BLaER1 (cell line): Measurements from ENCODE around the gene PIGQ.
A peak's percentile ranks its signal among the peaks of the same experiment; 100 is the strongest.

Experiments
- H3K27ac ChIP-seq: shearing (Covaris generic); formaldehyde crosslinking; 2 replicates; pipeline ENCODE4 v1.8.1; 2022
- H3K27me3 ChIP-seq: shearing (Covaris generic); formaldehyde crosslinking; 2 replicates; pipeline ENCODE4 v1.8.1; 2022
- H3K36me3 ChIP-seq: shearing (Covaris generic); formaldehyde crosslinking; 2 replicates; pipeline ENCODE4 v1.8.1; 2022
- H3K4me1 ChIP-seq: shearing (Covaris generic); formaldehyde crosslinking; 2 replicates; pipeline ENCODE4 v1.8.1; 2022
- H3K4me2 ChIP-seq: shearing (Covaris generic); formaldehyde crosslinking; 2 replicates; pipeline ENCODE4 v1.8.1; 2022
- H3K4me3 ChIP-seq: shearing (Covaris generic); formaldehyde crosslinking; 2 replicates; pipeline ENCODE4 v1.8.1; 2022
- H3K9ac ChIP-seq: shearing (Covaris generic); formaldehyde crosslinking; 2 replicates; pipeline ENCODE4 v1.8.1; 2022
- H3K9me3 ChIP-seq: shearing (Covaris generic); formaldehyde crosslinking; 2 replicates; pipeline ENCODE4 v1.8.1; 2022
- H4K20me1 ChIP-seq: shearing (Covaris generic); formaldehyde crosslinking; 2 replicates; pipeline ENCODE4 v1.8.1; 2022
- Cebpa-rat ChIP-seq: shearing (Covaris generic); IDR thresholded peaks from 2 replicates; pipeline ENCODE4 v1.8.1; 2022

PIGQ gene

DNA sequence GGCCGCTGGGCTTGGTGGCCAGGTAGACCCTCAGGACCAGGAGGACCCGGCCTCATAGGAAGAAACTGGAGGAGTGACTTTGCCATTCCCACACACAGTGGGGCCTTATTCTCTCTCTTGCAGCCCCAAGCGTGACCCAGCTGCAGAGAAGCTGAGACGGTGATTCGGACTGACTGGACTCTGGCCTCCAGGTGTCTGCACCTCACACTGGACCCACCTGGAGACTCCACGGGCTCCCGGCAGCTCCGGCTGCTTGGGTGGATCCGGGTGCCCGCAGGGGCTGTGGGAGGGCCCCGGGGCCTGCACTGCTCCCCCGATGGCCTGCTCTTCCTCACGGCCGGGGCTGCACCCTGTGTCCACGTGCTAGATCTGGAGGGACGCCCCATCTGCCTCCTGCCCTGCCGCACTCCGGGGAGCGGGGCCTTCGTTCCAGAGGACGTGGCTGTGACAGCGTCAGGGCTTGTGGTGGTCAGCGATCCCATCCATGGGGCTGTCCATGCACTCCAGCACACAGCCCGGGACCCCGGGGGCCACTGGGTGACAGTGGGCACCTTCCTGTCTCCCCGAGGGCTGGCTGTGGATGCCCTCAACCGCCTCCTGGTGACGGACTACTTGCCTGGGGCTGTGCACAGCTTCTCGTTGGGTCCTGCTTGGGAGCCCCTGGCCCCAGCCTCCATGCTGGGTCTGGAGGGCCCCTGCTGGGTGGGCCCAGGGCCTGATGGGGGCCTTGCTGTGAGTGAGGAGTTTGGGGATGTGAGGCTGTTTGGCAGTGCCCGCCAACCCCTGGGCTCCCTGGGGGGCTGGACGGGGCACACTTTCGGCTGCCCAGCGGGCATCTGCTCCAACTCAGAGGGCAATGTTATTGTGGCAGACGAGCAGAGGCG lies 2.2 kb upstream of the PIGQ start:
- H3K9ac ChIP-seq, result peak overlapping the region; percentile 87
- H3K36me3 ChIP-seq, result peaks cover 10% of the 10 kb centered on the region; the same call in 1 of the 2 replicates
- H4K20me1 ChIP-seq, result peaks cover 22% of the 10 kb centered on the region
- H3K27ac ChIP-seq, result peak overlapping the region; percentile 91
- H3K9me3 ChIP-seq, result no peaks in the 10 kb centered on the region
- peak overlapping the region; percentile 64 for H3K4me3 ChIP-seq
- no peak for TF ChIP-seq Cebpa-rat
- peak overlapping the region; percentile 99 for H3K4me2 ChIP-seq
- H3K27me3 ChIP-seq, result peaks cover 9% of the 10 kb centered on the region
- H3K4me1 ChIP-seq, result peaks cover 81% of the 10 kb centered on the region

DNA sequence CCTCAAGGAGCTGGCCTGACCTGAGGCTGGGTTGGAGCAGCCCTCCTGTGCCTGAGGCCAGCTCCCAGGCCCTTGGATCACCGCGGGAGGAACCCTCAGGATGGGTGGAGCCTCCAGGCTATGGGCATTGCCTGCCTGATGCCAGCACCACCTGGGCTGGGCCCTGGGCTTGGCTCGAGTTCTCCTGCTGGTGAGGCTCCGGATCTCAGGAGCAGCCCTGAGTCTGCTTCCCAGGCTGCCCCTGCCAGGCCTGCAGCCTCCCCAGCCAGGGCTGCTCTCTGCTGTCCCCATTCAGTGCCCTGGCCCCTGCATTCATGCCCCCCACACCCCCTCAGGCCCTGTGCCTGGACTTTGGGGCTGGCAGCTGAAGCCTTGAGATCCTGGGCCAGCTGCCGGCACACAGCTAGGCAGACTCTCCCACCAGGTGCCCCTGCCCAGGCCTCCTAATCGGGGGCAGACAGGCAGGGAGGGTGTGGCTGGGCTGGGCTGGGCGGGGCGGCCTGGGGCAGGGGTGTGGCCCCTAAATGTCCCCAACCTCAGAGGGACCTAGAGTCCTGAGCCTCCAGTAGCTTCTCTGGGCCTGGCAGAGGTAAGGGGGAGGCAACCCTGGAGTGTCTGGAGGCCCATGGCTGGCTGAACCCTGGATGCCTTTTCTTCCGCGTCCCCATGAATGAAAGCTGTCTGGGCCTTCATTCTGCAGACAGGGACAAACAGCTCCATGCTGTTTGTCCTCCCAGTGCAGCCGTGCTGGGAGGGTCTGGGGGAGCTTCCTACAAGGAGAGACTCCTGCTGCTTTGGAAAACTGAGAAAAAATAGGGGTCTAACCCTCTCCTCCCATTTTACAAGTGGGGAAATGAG lies 1.1 kb upstream of the PIGQ start:
- TF ChIP-seq Cebpa-rat, result no peak
- peaks cover 82% of the 10 kb centered on the region for H3K4me1 ChIP-seq
- no peaks in the 10 kb centered on the region for H3K9me3 ChIP-seq
- H3K27me3 ChIP-seq, result peaks cover under 1% of the 10 kb centered on the region; the same call in 1 of the 2 replicates
- H3K9ac ChIP-seq, result peak overlapping the region; percentile 87
- peak overlapping the region; percentile 99 for H3K4me2 ChIP-seq
- peaks cover 19% of the 10 kb centered on the region; the same call in 1 of the 2 replicates for H3K36me3 ChIP-seq
- peaks cover 29% of the 10 kb centered on the region for H4K20me1 ChIP-seq
- peak overlapping the region; percentile 99 for H3K4me3 ChIP-seq
- peak overlapping the region; percentile 91 for H3K27ac ChIP-seq

GRCh38 chr16:572865-573650 lies 3.3 kb downstream of the PIGQ start:
- Histone ChIP-seq H3K4me1 (peaks cover 78% of the 10 kb centered on the region), H3K36me3 (peaks cover 46% of the 10 kb centered on the region), H3K4me3 (no peak overlapping the region), H3K4me2 (no peak overlapping the region), H3K9ac (no peak overlapping the region), H3K27ac (peak overlapping the region; percentile 22; the same call in 1 of the 2 replicates), H3K27me3 (no peaks in the 10 kb centered on the region), H3K9me3 (no peaks in the 10 kb centered on the region), H4K20me1 (peaks cover 61% of the 10 kb centered on the region)
- no peak for TF ChIP-seq Cebpa-rat

GRCh38 chr16:574021-574760 lies 4.4 kb downstream of the PIGQ start:
- peaks cover 77% of the 10 kb centered on the region for H3K4me1 ChIP-seq
- peaks cover 61% of the 10 kb centered on the region for H4K20me1 ChIP-seq
- 0 out of 2 replicates have a peak overlapping the region, but pooled peaks have one; percentile 84 for H3K4me2 ChIP-seq
- peak overlapping the region; percentile 84; the same call in 1 of the 2 replicates for H3K27ac ChIP-seq
- H3K36me3 ChIP-seq, result peaks cover 46% of the 10 kb centered on the region
- H3K4me3 ChIP-seq, result no peak overlapping the region
- TF ChIP-seq Cebpa-rat, result no peak
- H3K9ac ChIP-seq, result peak overlapping the region; percentile 76; the same call in 1 of the 2 replicates
- no peaks in the 10 kb centered on the region for H3K9me3 ChIP-seq
- no peaks in the 10 kb centered on the region for H3K27me3 ChIP-seq

- Histone ChIP-seq H3K27ac (peak overlapping the region; percentile 84), H3K9ac (peak overlapping the region; percentile 76)
Observed at GRCh38 chr16:575354-576196, 5.8 kb downstream of the PIGQ start.

DNA sequence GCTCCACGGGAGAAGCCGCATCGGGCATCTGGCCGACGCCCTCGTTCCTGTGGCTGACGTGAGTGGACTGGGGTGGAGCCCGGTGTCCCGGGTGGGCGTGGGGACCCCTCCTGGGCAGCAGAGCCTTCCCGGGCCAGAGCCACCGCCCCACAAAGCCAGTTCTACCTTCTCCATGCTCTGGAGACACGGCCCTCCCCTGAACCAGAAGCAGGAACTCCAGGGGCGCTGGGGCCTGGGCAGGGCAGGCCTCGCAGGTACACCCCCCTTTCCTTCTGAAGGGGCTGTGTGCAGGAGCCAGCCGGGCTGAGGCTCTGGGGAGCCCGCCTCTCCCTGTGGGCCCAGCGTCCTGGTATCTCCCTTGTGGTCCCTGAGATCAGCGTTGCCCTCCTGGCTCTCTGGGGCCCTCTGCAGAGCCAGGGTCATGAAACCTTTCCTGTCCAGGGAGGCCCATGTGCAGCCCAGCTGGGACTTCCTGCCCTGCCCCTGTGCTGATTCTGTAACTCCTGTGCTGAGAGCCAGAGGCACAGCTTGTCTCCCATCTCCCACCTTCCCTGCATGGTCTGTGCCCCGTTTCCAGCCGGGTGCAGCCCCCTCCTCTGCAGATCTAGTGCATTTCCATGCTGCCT lies 6.5 kb downstream of the PIGQ start:
- Histone ChIP-seq H3K9ac (peak overlapping the region; percentile 76), H3K4me3 (peak overlapping the region; percentile 20; the same call in 1 of the 2 replicates), H3K36me3 (peaks cover 49% of the 10 kb centered on the region), H3K27me3 (no peaks in the 10 kb centered on the region), H3K4me2 (peak overlapping the region; percentile 84), H3K4me1 (peaks cover 77% of the 10 kb centered on the region), H3K9me3 (no peaks in the 10 kb centered on the region), H3K27ac (peak overlapping the region; percentile 84), H4K20me1 (peaks cover 50% of the 10 kb centered on the region)
- TF ChIP-seq Cebpa-rat, result no peak

More at GRCh38 chr16:575354-576196, 5.8 kb downstream of the PIGQ start:
- peaks cover 85% of the 10 kb centered on the region for H3K4me1 ChIP-seq
- H3K4me3 ChIP-seq, result peak overlapping the region; percentile 20; the same call in 1 of the 2 replicates
- peaks cover 54% of the 10 kb centered on the region for H4K20me1 ChIP-seq
- no peak for TF ChIP-seq Cebpa-rat
- peaks cover 46% of the 10 kb centered on the region for H3K36me3 ChIP-seq
- no peaks in the 10 kb centered on the region for H3K9me3 ChIP-seq
- peak overlapping the region; percentile 84 for H3K4me2 ChIP-seq
- H3K27me3 ChIP-seq, result no peaks in the 10 kb centered on the region

DNA sequence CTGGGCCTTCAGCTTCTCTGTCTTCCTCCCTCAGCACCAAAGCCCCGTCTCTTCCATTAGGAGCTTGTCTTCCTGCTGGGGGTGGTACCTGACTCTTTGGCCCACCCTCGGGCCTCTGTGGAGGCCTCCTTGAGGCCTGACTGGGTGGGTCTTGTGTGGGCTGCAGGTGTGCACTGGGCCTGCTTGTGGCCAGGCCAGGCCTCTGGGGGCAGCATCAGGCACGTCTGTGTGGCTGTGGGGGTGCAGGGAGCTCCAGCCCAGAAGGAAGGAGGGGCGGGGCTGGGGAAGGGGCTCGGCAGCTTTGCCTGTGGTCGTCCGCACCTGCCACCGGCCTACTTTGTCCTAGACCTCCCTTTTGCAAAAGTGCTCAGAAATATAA lies 7.0 kb downstream of the PIGQ start:
- peaks cover 47% of the 10 kb centered on the region for H4K20me1 ChIP-seq
- peak overlapping the region; percentile 84 for H3K4me2 ChIP-seq
- peak overlapping the region; percentile 84 for H3K27ac ChIP-seq
- H3K27me3 ChIP-seq, result no peaks in the 10 kb centered on the region
- peaks cover 72% of the 10 kb centered on the region for H3K4me1 ChIP-seq
- H3K9me3 ChIP-seq, result no peaks in the 10 kb centered on the region
- H3K9ac ChIP-seq, result peak overlapping the region; percentile 76
- H3K4me3 ChIP-seq, result 0 out of 2 replicates have a peak overlapping the region, but pooled peaks have one; percentile 20
- no peak for TF ChIP-seq Cebpa-rat
- peaks cover 48% of the 10 kb centered on the region for H3K36me3 ChIP-seq
